Measurements from ENCODE around the gene RAPSN.
A peak's percentile ranks its signal among the peaks of the same experiment; 100 is the strongest.

The RAPSN gene

GRCh38 chr11:47433157-47433556, 15.8 kb downstream of the RAPSN start:
- no peak for DNase-seq (ENCODE audit: low spot score)

- DNase-seq (ENCODE audit: low spot score): no peak
These were observed 17.4 kb downstream of the RAPSN start for GRCh38 chr11:47431356-47432083.

GRCh38 chr11:47430524-47430923, 18.4 kb downstream of the RAPSN start:
- no peak for DNase-seq (ENCODE audit: low spot score)

- DNase-seq (ENCODE audit: low spot score): peak; percentile 98
These were observed 22.6 kb downstream of the RAPSN start, which contains the start of gene PSMC3 for GRCh38 chr11:47426062-47426956. TSS of gene PSMC3 (minus strand) at chr11:47426439. CDS start at chr11:47426279, 160 bp downstream.

- no peak for DNase-seq (ENCODE audit: low spot score)
These were observed 23.3 kb downstream of the RAPSN start for GRCh38 chr11:47425611-47426010.

- DNase-seq (ENCODE audit: low spot score): no peak
These were observed 30.3 kb downstream of the RAPSN start for GRCh38 chr11:47418454-47419259.

GRCh38 chr11:47417712-47418111, 31.2 kb downstream of the RAPSN start:
- DNase-seq (ENCODE audit: low spot score): no peak

- no peak for DNase-seq (ENCODE audit: low spot score)
These were observed 32.9 kb downstream of the RAPSN start for GRCh38 chr11:47415949-47416472.

GRCh38 chr11:47415091-47415854, 33.7 kb downstream of the RAPSN start:
- no peak for DNase-seq (ENCODE audit: low spot score)

GRCh38 chr11:47414685-47415070, 34.3 kb downstream of the RAPSN start:
- DNase-seq (ENCODE audit: low spot score): no peak

- no peak for DNase-seq (ENCODE audit: low spot score)
These were observed 34.8 kb downstream of the RAPSN start for GRCh38 chr11:47413908-47414684.

GRCh38 chr11:47413351-47413750, 35.6 kb downstream of the RAPSN start:
- DNase-seq (ENCODE audit: low spot score): no peak

GRCh38 chr11:47411884-47412746, 36.8 kb downstream of the RAPSN start:
- DNase-seq (ENCODE audit: low spot score): no peak

- DNase-seq (ENCODE audit: low spot score): no peak
These were observed 38.3 kb downstream of the RAPSN start for GRCh38 chr11:47410370-47411264.

GRCh38 chr11:47409440-47410369, 39.2 kb downstream of the RAPSN start:
- DNase-seq (ENCODE audit: low spot score): no peak

- no peak for DNase-seq (ENCODE audit: low spot score)
These were observed 40.1 kb downstream of the RAPSN start for GRCh38 chr11:47408598-47409439.

Data from globus pallidus (tissue), 1 donor.